Heart left ventricle (tissue), 16 donors: Measurements from ENCODE around the gene MMD2. TPM values are rescaled to one million over a fixed set of nuclear protein-coding genes. Genes with fewer than 3 reads are reported as not detected.

Experiments used
- ATAC-seq, 4 donors: fragments of 200-7000 bp; cut with Tn5 transposase; one replicate each; pipeline ENCODE4 v1.9.1; 2020 to 2022; ENCODE audit warnings: moderate library complexity in 4 of 4, mild to moderate bottlenecking in 3 of 4, moderate number of reproducible peaks in 1 of 4
- DNase-seq, 5 donors: peaks; one replicate each; pipeline ENCODE4 v3.0.0-alpha.2; 2020
- H3K27ac ChIP-seq, 12 donors: fragments of 200-600 bp; sonication (generic) in 4 of 12; one replicate each; pipeline versions ENCODE4 v1.5.0 to v1.8.0; 2016 to 2022; ENCODE audit warnings: mild to moderate bottlenecking in 2 of 12
- H3K27me3 ChIP-seq, 9 donors: fragments of 200-600 bp; sonication (generic) in 2 of 9; one replicate each; pipeline versions ENCODE4 v1.5.1 to v1.8.0; 2016 to 2022; ENCODE audit warnings: mild to moderate bottlenecking in 3 of 9
- H3K36me3 ChIP-seq, 9 donors: fragments of 200-600 bp; sonication (generic) in 2 of 9; one replicate each; pipeline versions ENCODE4 v1.5.0 to v1.8.0; 2018 to 2022; ENCODE audit warnings: mild to moderate bottlenecking in 2 of 9
- H3K4me1 ChIP-seq, 12 donors: fragments of 200-600 bp; sonication (generic) in 4 of 12; one replicate each; pipeline versions ENCODE4 v1.5.0 to v1.8.0; 2016 to 2022; ENCODE audit warnings: mild to moderate bottlenecking in 3 of 12
- H3K4me3 ChIP-seq, 12 donors: fragments of 200-600 bp; sonication (generic) in 4 of 12; one replicate each; pipeline versions ENCODE4 v1.5.0 to v1.8.0; 2017 to 2022; ENCODE audit warnings: mild to moderate bottlenecking in 9 of 12, moderate library complexity in 4 of 12
- H3K9me3 ChIP-seq, 12 donors: fragments of 200-600 bp; sonication (generic) in 4 of 12; one replicate each; pipeline versions ENCODE4 v1.5.0 to v1.8.0; 2016 to 2022; ENCODE audit warnings: mild to moderate bottlenecking in 1 of 12
- POLR2A ChIP-seq, 2 donors: fragments of 450-650 bp; IDR thresholded peaks; one replicate each; pipeline ENCODE4 v1.6.1; 2017; ENCODE audit warnings: antibody characterized with exemption in 2 of 2, mild to moderate bottlenecking in 2 of 2, moderate library complexity in 2 of 2
- WGBS, 4 donors: extraction: QIAGEN DNeasy Blood & Tissue Kit in 2 of 4; methylation state at CpG; one replicate each; pipeline versions ENCODE4 v1.1.5 to v1.1.7; 2013 to 2018; 5-methylcytosine and 5-hydroxymethylcytosine counted together
- intact Hi-C, 10 donors: fragments of 100-400 bp; cut with DNase I; formaldehyde crosslinking; loops; one replicate each; pipeline versions ENCODE4 v1.11.1 to v1.14.2; 2022
- polyA plus RNA-seq, 2 donors: library from polyadenylated mRNA; stranded (reverse); fragments of 200-250 nt; gene quantifications; one replicate each; pipeline ENCODE4 v1.2.3, GENCODE V29; 2013
- total RNA-seq, 9 donors: library from RNA; depleted of rRNA in 2 of 9; stranded (reverse); fragments of >200 nt in 2 of 9; fragmentation: NEBNext Ultra II Directional in 3 of 9; extraction: Animal tissue kit (Norgen Biotek cat#: 25700) in 3 of 9; gene quantifications; one replicate each; pipeline versions ENCODE4 v1.1.0 to v1.2.4, GENCODE V29; 2016 to 2023
- TF ChIP-seq, protein P1 (sequence below), 12 donors: fragments of 200-600 bp; sonication (generic) in 4 of 12; IDR thresholded peaks; one replicate each; pipeline versions ENCODE4 v1.5.0 to v1.8.0; 2018 to 2022; ENCODE audit warnings: antibody characterized with exemption in 12 of 12, mild to moderate bottlenecking in 5 of 12
- donor health status: ischemic (EF 13 %, LVEDD 7.1; RV severe dilation, severe dysfunction).
- donor health status: healthy with polysubstance abuse.
- donor health status: DM: no; HTN: yes; CAD: no.
- donor health status: DM: no; HTN: no; CAD: no.
- donor health status: ischemic (EF 25% LVEDD 6.9; RV normal size, moderate dysfunction).
- donor health status: ischemic (EF 25% LVEDD 5.7; RV mildly dilated, moderate dysfunction).
- donor health status: healthy.
- donor health status: DM: yes; HTN: yes; CAD: no.
- donor health status: ischemic (EF 35%, LVEDD 5.7; RV mildly dilated, moderate dysfunction).
- donor health status: nonischemic (EF 11% LVEDD 7.7; RV severe dilation, severe dysfunction).
- donor health status: DM: yes; HTN: yes; CAD: no.
- donor health status: PGD.
- donor health status: ischemic (EF 29% LVEDD 5.4; RV normal size, mild dysfunction).
- donor health status: nonischemic (EF 23%, LVEDD 6.1; RV moderate dilation, normal function).

MMD2 gene
- total and polyA plus RNA-seq, 11 donors, result not detected

DNA sequence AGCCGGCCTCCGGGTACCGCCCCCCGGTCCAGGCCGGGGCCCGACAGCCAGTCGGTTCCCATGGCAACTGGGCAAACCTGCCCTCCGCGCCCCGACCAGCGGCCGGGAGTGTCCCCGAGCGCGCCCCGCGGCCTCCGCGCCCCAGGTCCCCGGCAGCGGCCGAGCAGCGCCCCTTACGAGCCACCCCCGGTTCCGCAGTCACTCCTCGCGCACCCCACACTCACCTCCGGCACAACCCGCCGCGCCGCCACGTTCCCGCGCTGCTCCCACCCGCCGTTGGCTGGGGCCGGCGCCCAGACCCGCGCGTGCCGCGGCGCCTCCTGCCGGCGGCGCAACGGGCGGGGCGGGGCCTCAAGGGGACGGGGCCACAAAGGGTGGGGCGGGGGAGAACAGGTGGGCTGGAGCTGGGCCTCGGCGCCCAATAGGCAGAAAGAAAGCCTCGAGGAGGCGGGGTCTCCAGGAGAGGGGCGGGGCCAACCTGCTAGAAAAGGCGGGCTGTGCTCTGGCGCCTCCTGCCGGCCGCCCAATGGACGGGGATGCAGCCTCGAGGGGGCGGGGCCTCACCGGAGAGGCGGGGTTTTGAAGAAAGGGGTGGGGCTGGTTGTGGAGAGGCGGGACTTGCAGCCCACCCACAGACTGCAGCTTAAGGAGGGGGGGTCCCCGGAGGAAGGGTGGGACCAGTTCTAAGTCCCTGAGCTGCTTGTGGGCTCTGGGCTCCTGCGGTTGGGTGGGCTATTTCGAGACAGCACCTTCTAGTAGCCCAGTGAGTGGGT, 75.4 kb downstream of the MMD2 start, which contains the start of gene RADIL:
Gene RADIL, minus strand, starts transcription at position 345 of the 773 bp plus-strand sequence. CDS start 5,577 bp downstream, outside the sequence.
- peaks cover 0 to 24% (median 0%) of the 10 kb centered on the region in 9 donors for H3K27me3 ChIP-seq
- peaks cover 0 to 35% (median 10%) of the 10 kb centered on the region in 12 donors for H3K4me1 ChIP-seq
- H3K27ac ChIP-seq, result peak within 1 kb of the TSS; percentile 67 to 93 (median 84)
- WGBS, 4 donors, result 3 to 9% (median 4%) methylated on average over 23 to 72 of the region's 72 CpGs
- no peak for TF ChIP-seq POLR2A (IDR thresholded peaks at IDR 0.05)
- TF ChIP-seq, protein P1, sequence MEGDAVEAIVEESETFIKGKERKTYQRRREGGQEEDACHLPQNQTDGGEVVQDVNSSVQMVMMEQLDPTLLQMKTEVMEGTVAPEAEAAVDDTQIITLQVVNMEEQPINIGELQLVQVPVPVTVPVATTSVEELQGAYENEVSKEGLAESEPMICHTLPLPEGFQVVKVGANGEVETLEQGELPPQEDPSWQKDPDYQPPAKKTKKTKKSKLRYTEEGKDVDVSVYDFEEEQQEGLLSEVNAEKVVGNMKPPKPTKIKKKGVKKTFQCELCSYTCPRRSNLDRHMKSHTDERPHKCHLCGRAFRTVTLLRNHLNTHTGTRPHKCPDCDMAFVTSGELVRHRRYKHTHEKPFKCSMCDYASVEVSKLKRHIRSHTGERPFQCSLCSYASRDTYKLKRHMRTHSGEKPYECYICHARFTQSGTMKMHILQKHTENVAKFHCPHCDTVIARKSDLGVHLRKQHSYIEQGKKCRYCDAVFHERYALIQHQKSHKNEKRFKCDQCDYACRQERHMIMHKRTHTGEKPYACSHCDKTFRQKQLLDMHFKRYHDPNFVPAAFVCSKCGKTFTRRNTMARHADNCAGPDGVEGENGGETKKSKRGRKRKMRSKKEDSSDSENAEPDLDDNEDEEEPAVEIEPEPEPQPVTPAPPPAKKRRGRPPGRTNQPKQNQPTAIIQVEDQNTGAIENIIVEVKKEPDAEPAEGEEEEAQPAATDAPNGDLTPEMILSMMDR (IDR thresholded peaks at IDR 0.05), result peak; percentile 70 to 97 (median 90)
- DNase-seq, result peak; percentile 90 to 96 (median 95)
- no peaks in the 10 kb centered on the region for H3K36me3 ChIP-seq
- peak; percentile 87 to 96 (median 96) for ATAC-seq
- no peaks in the 10 kb centered on the region for H3K9me3 ChIP-seq
- intact Hi-C loops, result loop anchor here in 9 of 10 donors (1.0 to 10.0 kb wide), 16 partner anchors 36 to 279 kb away; partner anchors contain the start of gene FOXK1 (in 2 of the 9)
- H3K4me3 ChIP-seq, result peak within 1 kb of the TSS; percentile 53 to 83 (median 73)

DNA sequence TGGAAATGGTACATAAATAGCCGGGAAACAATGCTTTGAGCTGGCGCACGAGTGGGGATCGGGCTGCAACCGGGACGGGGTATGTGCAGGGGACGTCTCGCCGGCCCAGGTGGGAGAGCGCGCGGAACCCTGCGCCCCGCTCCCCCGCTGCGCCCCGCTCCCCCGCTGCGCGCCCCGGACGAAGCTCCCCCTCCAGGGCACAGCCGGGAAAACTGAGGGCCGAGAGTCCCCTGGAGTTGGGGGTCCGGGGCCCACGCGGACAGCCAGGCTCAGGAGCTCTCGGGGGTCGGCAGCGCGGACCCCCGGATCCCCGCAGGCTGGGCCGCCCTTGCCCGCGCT, 76.0 kb downstream of the MMD2 start:
- no peaks in the 10 kb centered on the region for H3K9me3 ChIP-seq
- H3K27ac ChIP-seq, result peak overlapping the region; percentile 67 to 93 (median 84)
- intact Hi-C loops, result loop anchor here in 9 of 10 donors (1.0 to 10.0 kb wide), 16 partner anchors 36 to 278 kb away; partner anchors contain the start of gene FOXK1 (in 2 of the 9)
- no peaks in the 10 kb centered on the region for H3K36me3 ChIP-seq
- no peak for ATAC-seq
- H3K27me3 ChIP-seq, result peaks cover 0 to 24% (median 0%) of the 10 kb centered on the region in 9 donors
- no peak for TF ChIP-seq POLR2A (IDR thresholded peaks at IDR 0.05)
- TF ChIP-seq, protein P1 (IDR thresholded peaks at IDR 0.05), result no peak
- H3K4me3 ChIP-seq, result peak overlapping the region; percentile 53 to 83 (median 73)
- 0 to 2% (median 1%) methylated on average over 19 to 36 of the region's 36 CpGs for WGBS, 4 donors
- DNase-seq, result no peak
- H3K4me1 ChIP-seq, result peaks cover 0 to 37% (median 10%) of the 10 kb centered on the region in 12 donors

DNA sequence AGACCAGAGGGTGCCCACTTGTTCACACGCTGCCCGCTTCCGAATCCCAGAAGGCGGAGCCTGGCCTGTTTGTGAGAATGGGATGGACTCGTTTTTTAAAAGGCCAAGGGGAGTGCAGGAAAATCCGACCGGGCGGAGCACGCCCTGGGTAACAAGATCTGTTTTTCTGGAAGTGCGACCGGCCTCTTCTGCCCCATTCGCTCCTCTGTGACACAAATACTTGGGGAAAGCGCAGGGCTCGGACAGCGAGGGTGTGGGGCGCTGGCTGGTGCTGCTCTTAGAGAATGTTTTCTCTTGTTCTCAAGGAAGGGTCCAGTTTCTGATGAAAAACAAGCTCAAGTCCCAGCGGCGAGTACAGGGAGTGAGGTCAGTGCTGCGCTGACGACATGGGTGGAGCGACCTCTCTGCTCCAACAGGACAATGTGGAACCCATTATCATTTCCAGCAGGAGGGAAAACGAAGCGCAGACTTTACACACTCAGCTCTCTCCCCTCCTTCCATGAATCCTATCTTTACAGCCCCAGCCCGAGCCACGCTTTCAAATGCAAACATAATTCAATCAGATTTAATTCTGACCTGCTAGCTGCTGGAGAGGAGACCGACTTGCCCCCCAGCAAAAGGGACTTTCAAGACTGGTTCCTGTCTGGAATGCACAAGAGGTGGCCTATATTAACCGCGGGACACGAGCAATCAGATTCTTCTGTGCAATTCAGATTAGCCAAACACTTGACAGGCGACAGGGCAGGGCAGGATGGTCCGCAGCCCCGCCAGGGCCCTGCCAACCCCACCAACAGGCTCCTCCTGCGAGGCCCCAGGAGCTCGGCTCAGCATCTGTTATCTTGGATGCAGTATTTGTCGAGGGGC, 76.6 kb downstream of the MMD2 start:
- Histone ChIP-seq H3K9me3 (no peaks in the 10 kb centered on the region), H3K27me3 (peaks cover 0 to 24% (median 0%) of the 10 kb centered on the region in 9 donors), H3K4me3 (peak overlapping the region; percentile 53 to 83 (median 73)), H3K4me1 (peaks cover 0 to 37% (median 10%) of the 10 kb centered on the region in 12 donors), H3K27ac (peak overlapping the region; percentile 67 to 93 (median 84)), H3K36me3 (peaks cover 0 to 5% (median 2%) of the 10 kb centered on the region in 9 donors)
- TF ChIP-seq, protein P1 (IDR thresholded peaks at IDR 0.05), result no peak
- TF ChIP-seq POLR2A (IDR thresholded peaks at IDR 0.05), result peak in 1 of 2 donors; percentile 30
- DNase-seq (peak in 4 of 5 donors; percentile 72 to 84 (median 74)), ATAC-seq (peak; percentile 67 to 79 (median 74))
- intact Hi-C loops, result loop anchor here in 9 of 10 donors (1.0 to 10.0 kb wide), 16 partner anchors 35 to 278 kb away; partner anchors contain the start of gene FOXK1 (in 2 of the 9)
- WGBS, 4 donors, result 3 to 6% (median 5%) methylated on average over 34 to 35 of the region's 35 CpGs
